ENCODE measurements around the gene NAV1.

The NAV1 gene

DNA sequence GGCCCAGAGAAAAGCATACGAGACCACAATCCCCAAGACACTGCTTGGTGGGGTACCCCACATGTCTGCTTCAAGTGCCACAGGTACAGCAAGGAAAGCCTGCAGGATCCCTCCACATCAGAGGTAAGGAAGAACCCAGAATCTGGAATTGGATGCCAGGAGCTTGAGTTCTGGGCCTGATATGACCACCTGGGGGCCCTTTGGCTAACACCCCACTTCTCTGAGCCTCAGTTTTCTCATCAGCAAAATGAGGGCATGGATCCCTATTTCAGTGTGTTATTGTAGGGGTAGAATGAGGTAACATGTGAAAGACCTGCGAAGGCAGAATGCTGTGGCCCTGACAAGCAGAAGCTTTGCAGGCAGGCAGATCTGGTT lies 24.5 kb downstream of the NAV1 start:
- ChIA-PET POLR2A (no interaction called here), CTCF (interaction anchor here (1.9 to 8.7 kb wide), 4 partner anchors 29 to 230 kb away, joined by 5 to 197 read pairs (median 96); no protein-coding TSS in a partner anchor)
- no peak overlapping the region for H3K4me3 ChIP-seq (ENCODE audit: control insufficient read depth in 1 of 7, extremely low read depth in 1 of 7, insufficient read depth in 4 of 7, low read depth in 2 of 7, low read length in 6 of 7)
- H3K4me1 ChIP-seq (ENCODE audit: control extremely low read depth in 1 of 4, control insufficient read depth in 4 of 4, insufficient read depth in 4 of 4, low read length in 3 of 4): peaks cover 0 to 35% (median 15%) of the 10 kb centered on the region in 4 experiments
- H3K36me3 ChIP-seq (ENCODE audit: control insufficient read depth in 4 of 4, insufficient read depth in 4 of 4, low read length in 3 of 4): no peaks in the 10 kb centered on the region
- DNase-seq: no peak
- no peaks in the 10 kb centered on the region for H3K27me3 ChIP-seq (replicated peaks in 2 of 5; ENCODE audit: control insufficient read depth in 4 of 5, insufficient read depth in 5 of 5, low read length in 4 of 5)
- H3K27ac ChIP-seq (ENCODE audit: insufficient read depth in 1 of 2, low read depth in 1 of 2, low read length in 2 of 2, poor library complexity in 1 of 2, severe bottlenecking in 2 of 2): no peak overlapping the region
- 94% methylated on average over 1 of the region's 2 CpGs for WGBS (ENCODE audit: insufficient coverage)
- H3K9me3 ChIP-seq (ENCODE audit: control extremely low read depth in 1 of 5, control insufficient read depth in 4 of 5, insufficient read depth in 2 of 5, low read depth in 1 of 5, low read length in 4 of 5): no peaks in the 10 kb centered on the region

- Histone ChIP-seq H3K9me3 (ENCODE audit: control extremely low read depth in 1 of 5, control insufficient read depth in 4 of 5, insufficient read depth in 2 of 5, low read depth in 1 of 5, low read length in 4 of 5) (no peaks in the 10 kb centered on the region), H3K36me3 (ENCODE audit: control insufficient read depth in 4 of 4, insufficient read depth in 4 of 4, low read length in 3 of 4) (no peaks in the 10 kb centered on the region), H3K4me3 (ENCODE audit: control insufficient read depth in 1 of 7, extremely low read depth in 1 of 7, insufficient read depth in 4 of 7, low read depth in 2 of 7, low read length in 6 of 7) (no peak overlapping the region), H3K27ac (ENCODE audit: insufficient read depth in 1 of 2, low read depth in 1 of 2, low read length in 2 of 2, poor library complexity in 1 of 2, severe bottlenecking in 2 of 2) (no peak overlapping the region), H3K27me3 (replicated peaks in 2 of 5; ENCODE audit: control insufficient read depth in 4 of 5, insufficient read depth in 5 of 5, low read length in 4 of 5) (no peaks in the 10 kb centered on the region), H3K4me1 (ENCODE audit: control extremely low read depth in 1 of 4, control insufficient read depth in 4 of 4, insufficient read depth in 4 of 4, low read length in 3 of 4) (peaks cover 0 to 40% (median 20%) of the 10 kb centered on the region in 4 experiments)
- WGBS (ENCODE audit: insufficient coverage): 100% methylated on average over 2 of the region's 3 CpGs
- no peak for DNase-seq
- ChIA-PET POLR2A (no interaction called here), CTCF (interaction anchor here (0.6 to 0.9 kb wide), 5 partner anchors 20 to 994 kb away, joined by 3 to 7 read pairs (median 4); no protein-coding TSS in a partner anchor)
These were observed 25.0 kb downstream of the NAV1 start for GRCh38 chr1:201563941-201564340.

- Histone ChIP-seq H3K4me3 (ENCODE audit: control insufficient read depth in 1 of 7, extremely low read depth in 1 of 7, insufficient read depth in 4 of 7, low read depth in 2 of 7, low read length in 6 of 7) (no peak overlapping the region), H3K4me1 (ENCODE audit: control extremely low read depth in 1 of 4, control insufficient read depth in 4 of 4, insufficient read depth in 4 of 4, low read length in 3 of 4) (peaks cover 0 to 45% (median 26%) of the 10 kb centered on the region in 4 experiments), H3K36me3 (ENCODE audit: control insufficient read depth in 4 of 4, insufficient read depth in 4 of 4, low read length in 3 of 4) (no peaks in the 10 kb centered on the region), H3K27ac (ENCODE audit: insufficient read depth in 1 of 2, low read depth in 1 of 2, low read length in 2 of 2, poor library complexity in 1 of 2, severe bottlenecking in 2 of 2) (no peak overlapping the region), H3K9me3 (ENCODE audit: control extremely low read depth in 1 of 5, control insufficient read depth in 4 of 5, insufficient read depth in 2 of 5, low read depth in 1 of 5, low read length in 4 of 5) (no peaks in the 10 kb centered on the region), H3K27me3 (replicated peaks in 2 of 5; ENCODE audit: control insufficient read depth in 4 of 5, insufficient read depth in 5 of 5, low read length in 4 of 5) (no peaks in the 10 kb centered on the region)
- WGBS (ENCODE audit: insufficient coverage): 96% methylated on average over 10 of the region's 12 CpGs
- CTCF ChIA-PET: interaction anchor here (0.8 to 0.9 kb wide), 2 partner anchors 34 to 144 kb away, joined by 4 to 7 read pairs; no protein-coding TSS in a partner anchor
- DNase-seq: no peak
- POLR2A ChIA-PET: interaction anchor here (0.5 to 0.7 kb wide), 2 partner anchors 342 to 722 kb away, joined by 3 read pairs; no protein-coding TSS in a partner anchor
These were observed 26.2 kb downstream of the NAV1 start for GRCh38 chr1:201565024-201565730.

- no peak overlapping the region for H3K27ac ChIP-seq (ENCODE audit: insufficient read depth in 1 of 2, low read depth in 1 of 2, low read length in 2 of 2, poor library complexity in 1 of 2, severe bottlenecking in 2 of 2)
- peaks cover 0 to 50% (median 29%) of the 10 kb centered on the region in 4 experiments for H3K4me1 ChIP-seq (ENCODE audit: control extremely low read depth in 1 of 4, control insufficient read depth in 4 of 4, insufficient read depth in 4 of 4, low read length in 3 of 4)
- no peaks in the 10 kb centered on the region for H3K9me3 ChIP-seq (ENCODE audit: control extremely low read depth in 1 of 5, control insufficient read depth in 4 of 5, insufficient read depth in 2 of 5, low read depth in 1 of 5, low read length in 4 of 5)
- H3K4me3 ChIP-seq (ENCODE audit: control insufficient read depth in 1 of 7, extremely low read depth in 1 of 7, insufficient read depth in 4 of 7, low read depth in 2 of 7, low read length in 6 of 7): no peak overlapping the region
- H3K27me3 ChIP-seq (replicated peaks in 2 of 5; ENCODE audit: control insufficient read depth in 4 of 5, insufficient read depth in 5 of 5, low read length in 4 of 5): no peaks in the 10 kb centered on the region
- 89% methylated on average over 10 of the region's 12 CpGs for WGBS (ENCODE audit: insufficient coverage)
- POLR2A ChIA-PET: interaction anchor here (0.5 kb wide), 1 partner anchor 722 kb away, joined by 3 read pairs; no protein-coding TSS in a partner anchor
- no peak for DNase-seq
- CTCF ChIA-PET: interaction anchor here (1.1 to 1.9 kb wide), 4 partner anchors 17 to 228 kb away, joined by 3 to 9 read pairs (median 6); no protein-coding TSS in a partner anchor
- no peaks in the 10 kb centered on the region for H3K36me3 ChIP-seq (ENCODE audit: control insufficient read depth in 4 of 4, insufficient read depth in 4 of 4, low read length in 3 of 4)
These were observed 27.0 kb downstream of the NAV1 start for GRCh38 chr1:201565771-201566528.

DNA sequence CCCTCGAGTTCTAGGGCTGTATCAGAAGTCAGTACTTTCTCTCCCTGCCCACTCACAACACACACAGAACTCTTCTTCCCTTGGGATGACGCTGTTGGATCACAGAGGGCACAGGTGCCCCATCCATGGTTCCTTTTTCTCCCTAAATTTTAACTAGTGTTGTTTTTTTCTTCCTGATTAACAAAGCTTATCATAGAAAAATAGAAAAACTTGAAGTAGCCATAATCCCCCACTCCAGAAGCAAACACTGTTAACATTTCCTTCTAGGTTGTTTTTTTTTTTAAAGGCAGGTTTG lies 27.5 kb downstream of the NAV1 start:
- ChIA-PET POLR2A (no interaction called here), CTCF (interaction anchor here (1.1 to 1.9 kb wide), 5 partner anchors 8 to 228 kb away, joined by 3 to 9 read pairs (median 6); no protein-coding TSS in a partner anchor)
- Histone ChIP-seq H3K9me3 (ENCODE audit: control extremely low read depth in 1 of 5, control insufficient read depth in 4 of 5, insufficient read depth in 2 of 5, low read depth in 1 of 5, low read length in 4 of 5) (no peaks in the 10 kb centered on the region), H3K4me1 (ENCODE audit: control extremely low read depth in 1 of 4, control insufficient read depth in 4 of 4, insufficient read depth in 4 of 4, low read length in 3 of 4) (peaks cover 0 to 47% (median 29%) of the 10 kb centered on the region in 4 experiments), H3K27ac (ENCODE audit: insufficient read depth in 1 of 2, low read depth in 1 of 2, low read length in 2 of 2, poor library complexity in 1 of 2, severe bottlenecking in 2 of 2) (no peak overlapping the region), H3K36me3 (ENCODE audit: control insufficient read depth in 4 of 4, insufficient read depth in 4 of 4, low read length in 3 of 4) (no peaks in the 10 kb centered on the region), H3K4me3 (ENCODE audit: control insufficient read depth in 1 of 7, extremely low read depth in 1 of 7, insufficient read depth in 4 of 7, low read depth in 2 of 7, low read length in 6 of 7) (no peak overlapping the region), H3K27me3 (replicated peaks in 2 of 5; ENCODE audit: control insufficient read depth in 4 of 5, insufficient read depth in 5 of 5, low read length in 4 of 5) (no peaks in the 10 kb centered on the region)
- no peak for DNase-seq
- WGBS (ENCODE audit: insufficient coverage): 92% methylated on average over 2 of the region's 2 CpGs

DNA sequence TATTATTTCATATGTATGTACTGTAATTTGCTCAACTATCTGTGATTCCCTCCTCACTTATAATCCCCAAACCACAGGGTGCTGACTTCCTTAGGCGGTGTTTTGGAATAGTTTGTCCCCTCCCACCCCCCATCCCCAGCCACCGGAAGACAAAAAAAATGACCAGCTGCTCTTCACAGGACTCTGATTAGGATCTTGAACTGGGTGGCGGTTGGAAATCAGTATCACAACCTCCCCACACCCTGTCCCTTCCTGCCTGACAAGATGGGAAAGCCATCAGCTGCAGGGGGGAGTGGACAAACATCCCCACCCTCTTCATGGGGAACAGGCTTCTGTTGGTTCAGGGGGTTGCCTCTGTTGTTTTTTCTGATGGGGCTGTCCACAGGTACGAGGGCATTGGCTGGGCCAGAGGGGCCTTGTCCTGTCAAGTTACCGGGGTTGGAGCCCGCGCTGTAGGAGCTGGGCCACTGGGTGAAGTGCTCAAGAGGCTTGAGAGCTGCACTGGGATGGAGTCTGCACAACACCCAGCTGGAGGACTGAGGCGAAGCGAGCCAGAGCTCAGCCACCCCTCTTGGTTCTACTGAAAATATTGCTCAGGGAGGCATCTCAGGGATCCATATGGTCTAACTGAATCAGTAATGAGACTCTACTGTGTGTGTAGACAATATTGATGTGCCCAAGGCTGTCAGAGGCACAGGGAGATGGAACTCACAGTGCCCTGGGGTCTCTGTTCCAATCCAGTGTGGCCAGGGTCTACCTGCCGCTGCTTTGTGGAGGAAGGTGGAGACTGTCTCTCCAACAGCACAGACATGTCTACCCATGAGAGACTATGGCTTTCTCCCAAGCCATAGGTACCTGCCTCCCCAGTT lies 28.2 kb downstream of the NAV1 start:
- H3K9me3 ChIP-seq (ENCODE audit: control extremely low read depth in 1 of 5, control insufficient read depth in 4 of 5, insufficient read depth in 2 of 5, low read depth in 1 of 5, low read length in 4 of 5): no peaks in the 10 kb centered on the region
- 76% methylated on average over 9 of the region's 10 CpGs for WGBS (ENCODE audit: insufficient coverage)
- ChIA-PET POLR2A (no interaction called here), CTCF (interaction anchor here (1.1 to 1.9 kb wide), 8 partner anchors 9 to 227 kb away, joined by 3 to 9 read pairs (median 4); no protein-coding TSS in a partner anchor)
- no peaks in the 10 kb centered on the region for H3K36me3 ChIP-seq (ENCODE audit: control insufficient read depth in 4 of 4, insufficient read depth in 4 of 4, low read length in 3 of 4)
- H3K4me3 ChIP-seq (ENCODE audit: control insufficient read depth in 1 of 7, extremely low read depth in 1 of 7, insufficient read depth in 4 of 7, low read depth in 2 of 7, low read length in 6 of 7): peak overlapping the region in 1 of 7 experiments; percentile 12
- H3K27me3 ChIP-seq (replicated peaks in 2 of 5; ENCODE audit: control insufficient read depth in 4 of 5, insufficient read depth in 5 of 5, low read length in 4 of 5): no peaks in the 10 kb centered on the region
- peak overlapping the region in 1 of 2 experiments; percentile 16 for H3K27ac ChIP-seq (ENCODE audit: insufficient read depth in 1 of 2, low read depth in 1 of 2, low read length in 2 of 2, poor library complexity in 1 of 2, severe bottlenecking in 2 of 2)
- no peak for DNase-seq
- H3K4me1 ChIP-seq (ENCODE audit: control extremely low read depth in 1 of 4, control insufficient read depth in 4 of 4, insufficient read depth in 4 of 4, low read length in 3 of 4): peaks cover 0 to 50% (median 29%) of the 10 kb centered on the region in 4 experiments
